ENCODE results near the gene SPTLC2. TPM values are rescaled to one million over a fixed set of nuclear protein-coding genes. Genes with fewer than 3 reads are reported as not detected.

The SPTLC2 gene
- total RNA-seq, 2 donors from 2014 or later, result 20.0 to 24.5 TPM

GRCh38 chr14:77623201-77623600, 6.8 kb upstream of the SPTLC2 start:
- Histone ChIP-seq H3K9me3 (no peaks in the 10 kb centered on the region), H3K4me1 (replicated peaks) (no peaks in the 10 kb centered on the region), H3K27me3 (replicated peaks; ENCODE audit: insufficient read depth) (no peaks in the 10 kb centered on the region), H3K27ac (no peak overlapping the region), H3K36me3 (no peaks in the 10 kb centered on the region), H3K4me3 (no peak overlapping the region)
- 38% methylated on average over 1 of the region's 1 CpG for WGBS
- TF ChIP-seq POLR2AphosphoS5 (IDR thresholded peaks at IDR 0.05) (no peak), POLR2A (IDR thresholded peaks at IDR 0.05) (no peak)
- TF ChIP-seq, protein P1, sequence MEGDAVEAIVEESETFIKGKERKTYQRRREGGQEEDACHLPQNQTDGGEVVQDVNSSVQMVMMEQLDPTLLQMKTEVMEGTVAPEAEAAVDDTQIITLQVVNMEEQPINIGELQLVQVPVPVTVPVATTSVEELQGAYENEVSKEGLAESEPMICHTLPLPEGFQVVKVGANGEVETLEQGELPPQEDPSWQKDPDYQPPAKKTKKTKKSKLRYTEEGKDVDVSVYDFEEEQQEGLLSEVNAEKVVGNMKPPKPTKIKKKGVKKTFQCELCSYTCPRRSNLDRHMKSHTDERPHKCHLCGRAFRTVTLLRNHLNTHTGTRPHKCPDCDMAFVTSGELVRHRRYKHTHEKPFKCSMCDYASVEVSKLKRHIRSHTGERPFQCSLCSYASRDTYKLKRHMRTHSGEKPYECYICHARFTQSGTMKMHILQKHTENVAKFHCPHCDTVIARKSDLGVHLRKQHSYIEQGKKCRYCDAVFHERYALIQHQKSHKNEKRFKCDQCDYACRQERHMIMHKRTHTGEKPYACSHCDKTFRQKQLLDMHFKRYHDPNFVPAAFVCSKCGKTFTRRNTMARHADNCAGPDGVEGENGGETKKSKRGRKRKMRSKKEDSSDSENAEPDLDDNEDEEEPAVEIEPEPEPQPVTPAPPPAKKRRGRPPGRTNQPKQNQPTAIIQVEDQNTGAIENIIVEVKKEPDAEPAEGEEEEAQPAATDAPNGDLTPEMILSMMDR (IDR thresholded peaks at IDR 0.05), result no peak
- intact Hi-C loops (cut with DNase I), result no loop called here
- no peak for DNase-seq (ENCODE audit: low spot score)

DNA sequence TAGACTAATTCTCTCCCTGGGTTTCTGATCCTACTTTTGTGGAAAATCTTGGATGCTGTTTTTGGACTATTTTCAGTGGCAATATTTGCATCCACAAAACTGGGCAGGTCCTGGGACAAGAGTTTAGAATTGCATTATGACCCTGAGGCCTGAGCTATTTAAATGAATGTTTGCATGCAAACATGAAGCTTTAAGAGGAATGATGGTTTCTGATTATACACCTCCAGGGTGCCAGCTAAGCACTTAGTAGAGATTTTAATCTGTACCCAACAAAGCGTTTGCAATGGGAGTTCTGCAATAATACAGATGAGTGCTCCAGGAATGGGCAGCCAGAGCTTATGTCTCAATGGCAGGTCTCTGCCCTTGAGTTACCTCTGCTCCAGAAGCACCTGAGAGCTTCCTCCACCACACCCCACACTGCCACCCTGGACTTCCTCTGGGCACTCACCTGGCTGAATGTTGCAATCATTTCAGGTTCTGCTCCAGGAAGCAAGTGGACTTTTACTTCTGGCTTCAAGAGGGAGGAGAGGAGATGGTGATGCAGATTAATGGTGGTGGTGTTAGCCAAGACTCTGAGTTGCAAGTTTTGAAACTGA, 6.0 kb upstream of the SPTLC2 start:
- no peak for DNase-seq (ENCODE audit: low spot score)
- TF ChIP-seq POLR2A (IDR thresholded peaks at IDR 0.05), result no peak
- peak; percentile 18 for TF ChIP-seq POLR2AphosphoS5 (IDR thresholded peaks at IDR 0.05)
- intact Hi-C loops (cut with DNase I), result no loop called here
- no peak overlapping the region for H3K27ac ChIP-seq
- WGBS, result 14% methylated on average over 1 of the region's 1 CpG
- H3K4me1 ChIP-seq (replicated peaks), result no peaks in the 10 kb centered on the region
- H3K4me3 ChIP-seq, result no peak overlapping the region
- no peaks in the 10 kb centered on the region for H3K27me3 ChIP-seq (replicated peaks; ENCODE audit: insufficient read depth)
- H3K9me3 ChIP-seq, result no peaks in the 10 kb centered on the region
- no peaks in the 10 kb centered on the region for H3K36me3 ChIP-seq

GRCh38 chr14:77620222-77620870, 3.9 kb upstream of the SPTLC2 start:
- no peak overlapping the region for H3K27ac ChIP-seq
- no peaks in the 10 kb centered on the region for H3K27me3 ChIP-seq (replicated peaks; ENCODE audit: insufficient read depth)
- H3K36me3 ChIP-seq, result no peaks in the 10 kb centered on the region
- no peaks in the 10 kb centered on the region for H3K4me1 ChIP-seq (replicated peaks)
- no peak for DNase-seq (ENCODE audit: low spot score)
- intact Hi-C loops (cut with DNase I), result no loop called here
- WGBS, result 88% methylated on average over 16 of the region's 16 CpGs
- no peak overlapping the region for H3K4me3 ChIP-seq
- H3K9me3 ChIP-seq, result no peaks in the 10 kb centered on the region
- TF ChIP-seq POLR2AphosphoS5 (IDR thresholded peaks at IDR 0.05) (no peak), POLR2A (IDR thresholded peaks at IDR 0.05) (no peak)
- TF ChIP-seq, protein P1 (IDR thresholded peaks at IDR 0.05), result no peak

- TF ChIP-seq, protein P1 (IDR thresholded peaks at IDR 0.05), result no peak
- TF ChIP-seq POLR2AphosphoS5 (IDR thresholded peaks at IDR 0.05) (no peak), POLR2A (IDR thresholded peaks at IDR 0.05) (no peak)
- WGBS, result 72% methylated on average over 6 of the region's 6 CpGs
- intact Hi-C loops (cut with DNase I), result no loop called here
Measured at GRCh38 chr14:77618381-77618970, 2.0 kb upstream of the SPTLC2 start.

GRCh38 chr14:77616133-77616453, 344 bp downstream of the SPTLC2 start:
- DNase-seq (ENCODE audit: low spot score), result no peak
- H3K27me3 ChIP-seq (replicated peaks; ENCODE audit: insufficient read depth), result no peaks in the 10 kb centered on the region
- H3K4me1 ChIP-seq (replicated peaks), result no peaks in the 10 kb centered on the region
- no peak for TF ChIP-seq POLR2A (IDR thresholded peaks at IDR 0.05)
- 0% methylated on average over 31 of the region's 32 CpGs for WGBS
- peak overlapping the region; percentile 72 to 86 for H3K27ac ChIP-seq
- H3K4me3 ChIP-seq, result peak overlapping the region; percentile 71 to 97
- H3K36me3 ChIP-seq, result no peaks in the 10 kb centered on the region
- intact Hi-C loops (cut with DNase I), result loop anchor here (2.0 kb wide), 1 partner anchor 157 kb away; the partner anchor contains the start of gene AHSA1
- no peaks in the 10 kb centered on the region for H3K9me3 ChIP-seq

More at GRCh38 chr14:77618381-77618970, 2.0 kb upstream of the SPTLC2 start:
- no peak for DNase-seq (ENCODE audit: low spot score)
- H3K36me3 ChIP-seq, result no peaks in the 10 kb centered on the region
- no peak overlapping the region for H3K4me3 ChIP-seq
- H3K27me3 ChIP-seq (replicated peaks; ENCODE audit: insufficient read depth), result no peaks in the 10 kb centered on the region
- no peaks in the 10 kb centered on the region for H3K4me1 ChIP-seq (replicated peaks)
- H3K27ac ChIP-seq, result no peak overlapping the region
- H3K9me3 ChIP-seq, result no peaks in the 10 kb centered on the region

Data from prostate gland (tissue), 2 donors.